NCI-H345 treated with DMSO at 0.1 percent for 48 hours (cell line): ENCODE results near the gene TLR8.

ENCODE experiments used
- DNase-seq: peaks from one replicate; lab custom pipeline; 2025; ENCODE audit not compliant: unreplicated experiment; lab: John Stamatoyannopoulos, UW

The TLR8 gene

DNA sequence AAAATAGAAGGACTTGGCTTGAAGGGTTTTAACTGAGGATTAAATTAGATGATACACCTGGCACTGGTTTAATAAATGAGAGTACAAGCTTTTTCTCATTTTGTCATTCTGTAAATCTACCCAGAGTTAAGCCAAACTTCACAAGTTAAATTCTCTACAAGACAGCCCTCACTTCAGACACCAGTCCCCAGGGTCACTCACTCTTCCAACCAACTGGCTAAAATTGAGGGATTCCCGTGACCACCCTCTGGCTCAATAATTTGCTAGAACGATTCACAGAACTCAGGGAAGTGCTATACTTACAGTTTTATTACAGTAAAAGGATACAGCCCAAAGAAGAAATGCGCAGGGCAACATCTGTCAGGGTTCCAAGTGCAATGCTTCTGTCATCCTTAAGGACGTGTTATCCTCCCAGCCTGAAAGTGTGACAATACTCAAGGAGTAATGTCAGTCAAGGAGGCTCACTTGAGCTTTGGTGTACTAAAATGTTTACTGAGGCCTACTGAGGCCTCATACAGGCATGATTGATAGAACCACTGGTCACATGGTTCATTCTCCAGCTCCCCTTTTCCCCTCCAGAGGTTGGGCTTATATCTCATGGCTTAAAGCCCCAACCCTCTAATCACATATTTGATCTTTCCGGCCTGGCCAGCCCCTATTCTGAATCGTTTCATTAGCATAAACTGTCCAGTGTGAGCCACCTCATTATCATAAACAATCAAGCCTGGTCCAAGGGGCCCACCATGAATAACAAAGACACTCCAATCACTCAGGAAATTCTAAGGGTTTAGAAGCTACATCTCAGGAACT lies 58.9 kb downstream of the TLR8 start:
- no peak for DNase-seq

DNA sequence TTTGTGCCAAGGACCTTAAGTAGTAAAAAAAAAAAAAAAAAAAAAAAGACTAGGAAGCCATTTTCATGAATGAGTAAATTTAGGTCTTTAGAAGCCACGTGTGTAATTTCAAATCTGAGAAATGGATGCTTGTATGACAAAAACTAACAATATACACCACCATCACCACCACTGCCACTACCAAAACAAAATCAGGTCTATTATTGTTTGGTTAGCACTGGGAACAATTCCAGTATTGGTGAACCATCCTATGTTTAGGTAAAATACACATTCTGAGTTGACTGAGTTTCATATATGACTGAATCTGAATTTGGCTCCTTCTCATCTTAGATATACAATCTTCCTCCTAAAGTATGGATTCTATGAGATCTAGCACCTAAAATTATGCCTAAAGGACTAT lies 59.7 kb downstream of the TLR8 start:
- no peak for DNase-seq

DNA sequence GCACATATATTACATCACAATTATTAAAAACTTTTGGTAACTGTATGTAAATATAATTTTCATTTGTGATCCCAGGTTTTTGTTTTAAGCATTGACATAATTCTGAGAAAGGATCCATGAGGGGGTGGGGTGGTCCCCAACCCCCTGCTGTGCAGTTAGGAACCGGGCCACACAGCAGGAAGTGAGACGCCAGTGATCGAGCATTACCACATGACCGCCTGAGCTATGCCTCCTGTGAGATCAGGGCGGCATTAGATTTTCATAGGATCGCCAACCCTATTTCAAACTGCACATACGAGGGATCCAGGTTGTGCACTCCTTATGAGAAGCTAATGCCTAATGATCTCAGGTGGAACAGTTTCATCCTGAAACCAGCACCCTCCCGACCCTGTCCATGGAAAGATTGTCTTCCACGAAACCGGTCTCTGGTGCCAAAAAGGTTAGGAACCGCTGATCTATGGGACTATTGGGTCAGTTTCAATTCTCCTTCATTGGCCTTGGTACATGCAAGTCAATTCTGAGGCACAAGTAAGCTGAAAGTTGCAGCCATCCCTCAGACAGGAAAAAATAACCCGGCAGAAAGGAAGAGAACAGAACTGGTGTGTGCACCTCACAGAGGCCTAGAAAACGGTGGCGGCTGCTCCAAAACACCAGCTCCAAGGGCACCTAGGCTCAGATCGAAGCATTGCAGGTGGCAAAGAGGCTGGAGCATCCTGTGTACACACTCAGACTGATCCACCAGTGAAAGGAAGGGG lies 61.5 kb downstream of the TLR8 start:
- no peak for DNase-seq

DNA sequence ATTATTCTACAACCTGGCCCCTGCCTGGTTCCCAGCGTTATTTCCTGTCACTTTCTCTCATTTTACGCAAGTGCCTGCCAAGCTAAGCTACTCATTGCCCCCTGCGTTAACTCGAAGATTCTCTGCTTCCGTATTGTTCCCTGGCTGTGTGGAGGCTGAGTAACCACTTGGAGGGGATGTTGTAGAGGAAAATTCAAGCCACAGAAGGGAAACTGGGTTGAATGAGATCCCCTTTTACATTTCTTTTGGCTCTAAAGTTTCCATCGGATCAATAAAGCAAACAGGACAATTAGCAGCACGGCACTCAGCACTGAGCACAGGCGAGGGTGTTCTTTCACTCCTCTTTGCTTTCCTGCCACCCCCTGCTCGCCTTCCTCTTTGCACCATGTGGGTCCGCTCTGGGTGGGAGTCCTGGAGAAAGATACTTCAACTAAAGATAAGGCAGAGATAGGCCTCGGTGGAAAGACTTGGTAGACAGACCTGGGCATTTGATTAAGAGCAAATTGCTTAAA lies 64.3 kb downstream of the TLR8 start:
- DNase-seq: peak; percentile 23

DNA sequence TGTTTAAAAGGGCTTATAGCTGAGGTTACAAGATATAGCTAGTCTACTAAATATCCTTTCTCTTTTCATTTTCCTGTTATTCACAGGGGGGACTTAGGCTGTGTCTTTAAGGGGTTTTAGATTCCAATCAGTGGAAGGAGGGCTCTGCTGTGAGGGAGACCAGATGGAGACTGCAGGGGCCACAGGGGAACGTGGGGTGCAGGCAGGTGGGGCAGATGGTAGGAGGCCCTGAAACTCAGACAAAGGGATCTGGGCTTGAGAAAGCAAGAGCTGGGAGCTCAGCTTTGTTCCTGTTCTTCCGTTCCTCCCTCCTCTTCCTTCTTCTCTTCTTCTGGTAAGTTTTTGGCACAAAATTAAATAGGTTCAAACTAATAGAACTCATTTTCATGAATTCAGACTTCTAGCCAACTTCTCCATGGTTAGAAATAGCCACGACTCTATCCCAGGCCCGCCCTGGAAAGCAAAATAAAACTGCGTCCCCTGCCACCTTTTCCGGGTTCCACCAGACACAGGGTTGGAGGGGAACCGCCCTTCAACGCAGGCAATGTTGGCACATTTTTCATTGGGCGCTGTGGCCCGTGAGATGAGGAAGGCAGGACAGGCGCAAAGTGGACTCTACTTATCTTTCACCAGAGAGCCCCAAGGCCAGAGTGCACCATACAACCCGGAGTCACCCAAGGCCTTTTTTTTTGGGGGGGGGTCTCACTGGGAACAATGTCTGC lies 65.0 kb downstream of the TLR8 start:
- no peak for DNase-seq

DNA sequence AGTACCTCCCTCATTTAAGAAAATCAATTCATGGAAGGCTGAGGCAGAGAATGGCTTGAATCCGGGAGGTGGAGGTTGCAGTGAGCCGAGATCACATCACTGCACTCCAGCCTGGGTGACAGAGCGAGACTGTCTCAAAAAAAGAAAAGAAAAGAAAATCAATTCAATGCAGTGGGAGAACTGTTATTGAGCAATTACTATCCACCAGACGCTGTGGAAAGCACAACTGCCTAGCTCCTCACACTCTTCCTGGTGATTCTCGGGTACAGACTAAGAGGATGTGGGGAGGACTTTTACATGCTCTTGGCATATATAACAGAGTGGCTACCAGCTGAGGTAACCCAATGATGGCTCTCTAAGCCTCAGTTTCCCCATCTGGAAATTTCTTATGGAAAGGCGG lies 65.8 kb downstream of the TLR8 start:
- no peak for DNase-seq
